HepG2 (cell line): ENCODE results near the gene ANKRD11. TPM values are rescaled to one million over a fixed set of nuclear protein-coding genes. Genes with fewer than 3 reads are reported as not detected.
A peak's percentile ranks its signal among the peaks of the same experiment; 100 is the strongest.
"Not testable (repeated sequence)": the region's sequence is repeated elsewhere in the genome, so short reads cannot be mapped to it uniquely, and the experiment has no call there.

Experiments used
- ATAC-seq: fragments of 200-7000 bp; cut with Tn5 transposase; 3 replicates; pipeline ENCODE4 v1.9.1; 2020; ENCODE audit warnings: mild to moderate bottlenecking, moderate library complexity
- BruUV-seq: library from RNA; stranded (reverse); fragments of 400-500 nt; replicated peaks from 2 replicates; lab custom pipeline; 2021; lab: Mats Ljungman, UMichigan
- CTCF ChIA-PET: fragments of 300-600 bp; formaldehyde crosslinking; extraction: SDS; loops from one replicate; lab custom pipeline; 2021; ENCODE audit warnings: low total read pairs, inconsistent platforms, low intra/inter-chr PET ratio; lab: Yijun Ruan, JAX
- POLR2A ChIA-PET: fragments of 350-600 bp; sonication (Branson Sonifier 250); formaldehyde crosslinking; loops from one replicate; lab custom pipeline; 2020; ENCODE audit warnings: antibody characterized with exemption, inconsistent platforms; lab: Yijun Ruan, JAX
- DNase-seq: peaks from one replicate; pipeline ENCODE4 v3.0.0-alpha.2; 2015; ENCODE audit warnings: low spot score
- FAIRE-seq: peaks from 3 replicates; lab custom pipeline; 2011; peaks lifted over from hg19 to GRCh38; lab: Jason Lieb, UNC
- H2AFZ ChIP-seq: one replicate; pipeline ENCODE4 v1.6.1; 2011; ENCODE audit warnings: low read length, inconsistent platforms
- H3K27ac ChIP-seq: fragments of 300-600 bp; 3 replicates; pipeline ENCODE4 v1.8.0; 2011; ENCODE audit warnings: mixed run types, mild to moderate bottlenecking, mixed read lengths, low read length, inconsistent platforms; ENCODE audit not compliant: insufficient read depth; ENCODE audit errors: extremely low read length
- H3K27me3 ChIP-seq, 2 experiments: fragments of 200-600 bp in 1 of 2; 2 replicates in 1 of 2; 3 replicates in 1 of 2; pipeline versions ENCODE4 v1.6.0 to v1.8.0; 2011; ENCODE audit warnings: low read length in 2 of 2, mild to moderate bottlenecking in 2 of 2, moderate library complexity in 2 of 2, inconsistent platforms in 1 of 2; ENCODE audit not compliant: insufficient read depth in 2 of 2, control insufficient read depth in 1 of 2
- H3K36me3 ChIP-seq, 2 experiments: fragments of 200-600 bp in 1 of 2; replicated peaks in 1 of 2; 2 replicates in 1 of 2; 3 replicates in 1 of 2; pipeline versions ENCODE4 v1.5.1 to v1.8.0; 2011; ENCODE audit warnings: low read length in 2 of 2, inconsistent platforms in 1 of 2; ENCODE audit not compliant: insufficient read depth in 2 of 2, control insufficient read depth in 1 of 2
- H3K4me1 ChIP-seq: 2 replicates; pipeline ENCODE4 v1.5.1; 2012; ENCODE audit warnings: low read length, inconsistent platforms; ENCODE audit not compliant: insufficient read depth
- H3K4me2 ChIP-seq: 2 replicates; pipeline ENCODE4 v1.6.0; 2011; ENCODE audit warnings: low read depth, low read length, inconsistent platforms
- H3K4me3 ChIP-seq, 3 experiments: fragments of 200-600 bp in 1 of 3; sonication (generic), shearing (Covaris generic) in 1 of 3; replicated peaks in 1 of 3; 2 replicates each; pipeline ENCODE4 v1.5.1; 2011 to 2016; ENCODE audit warnings: low read length in 3 of 3, inconsistent platforms in 2 of 3, low read depth in 2 of 3, mild to moderate bottlenecking in 2 of 3, control low read depth in 1 of 3, mixed read lengths in 1 of 3; ENCODE audit not compliant: insufficient read depth in 1 of 3
- H3K79me2 ChIP-seq: one replicate; pipeline ENCODE4 v1.6.1; 2011; ENCODE audit warnings: low read length, inconsistent platforms; ENCODE audit not compliant: insufficient read depth
- H3K9ac ChIP-seq: 2 replicates; pipeline ENCODE4 v1.6.0; 2011; ENCODE audit warnings: mild to moderate bottlenecking, low read depth, low read length, inconsistent platforms; ENCODE audit not compliant: insufficient read depth
- H3K9me3 ChIP-seq: 2 replicates; pipeline ENCODE4 v1.5.1; 2012; ENCODE audit warnings: mild to moderate bottlenecking, low read length
- H4K20me1 ChIP-seq: 2 replicates; pipeline ENCODE4 v1.6.0; 2011; ENCODE audit warnings: inconsistent platforms, mild to moderate bottlenecking, low read length, moderate library complexity; ENCODE audit not compliant: insufficient read depth
- ARID5B ChIP-seq: IDR thresholded peaks from 2 replicates; pipeline ENCODE4 v1.4.0; 2020; ENCODE audit warnings: mild to moderate bottlenecking, missing genetic modification reagents
- ETV5 ChIP-seq: IDR thresholded peaks from 2 replicates; pipeline ENCODE4 v1.6.1; 2018; ENCODE audit warnings: missing biosample characterization, missing genetic modification reagents, inconsistent platforms, borderline replicate concordance
- GABPB1 ChIP-seq: IDR thresholded peaks from 2 replicates; pipeline ENCODE4 v1.6.1; 2016; ENCODE audit warnings: mild to moderate bottlenecking, missing genetic modification reagents, moderate library complexity, missing compliant biosample characterization
- JUNB ChIP-seq: sonication (generic); formaldehyde crosslinking; IDR thresholded peaks from 2 replicates; pipeline ENCODE4 v1.8.0; 2022; ENCODE audit warnings: missing genetic modification reagents, mild to moderate bottlenecking, borderline replicate concordance
- KDM2A ChIP-seq: sonication (generic); formaldehyde crosslinking; IDR thresholded peaks from 2 replicates; pipeline ENCODE4 v1.4.0; 2020; ENCODE audit warnings: low read depth, missing genetic modification reagents, borderline replicate concordance
- NFIB ChIP-seq: sonication (generic); formaldehyde crosslinking; IDR thresholded peaks from 2 replicates; pipeline ENCODE4 v1.9.0; 2021; ENCODE audit warnings: missing genetic modification reagents, mild to moderate bottlenecking, borderline replicate concordance
- RXRB ChIP-seq: IDR thresholded peaks from 2 replicates; pipeline ENCODE4 v1.6.1; 2016; ENCODE audit warnings: borderline replicate concordance, missing genetic modification reagents, missing compliant biosample characterization
- SCMH1 ChIP-seq: sonication (generic); formaldehyde crosslinking; IDR thresholded peaks from 2 replicates; pipeline ENCODE4 v1.9.0; 2021; ENCODE audit warnings: missing genetic modification reagents, mild to moderate bottlenecking, borderline replicate concordance
- TBX2 ChIP-seq: sonication (generic); formaldehyde crosslinking; IDR thresholded peaks from 2 replicates; pipeline ENCODE4 v1.5.0; 2020; ENCODE audit warnings: missing genetic modification reagents, mild to moderate bottlenecking, borderline replicate concordance
- ZBTB38 ChIP-seq: sonication (generic); formaldehyde crosslinking; IDR thresholded peaks from 2 replicates; pipeline ENCODE4 v1.5.1; 2020; ENCODE audit warnings: mild to moderate bottlenecking, missing genetic modification reagents
- ZFX ChIP-seq: sonication (generic); formaldehyde crosslinking; IDR thresholded peaks from 2 replicates; pipeline ENCODE4 v1.4.0; 2020; ENCODE audit warnings: mild to moderate bottlenecking, low read depth, missing genetic modification reagents, moderate library complexity
- ZMYM2 ChIP-seq: sonication (generic); formaldehyde crosslinking; IDR thresholded peaks from 2 replicates; pipeline ENCODE4 v1.8.0; 2022; ENCODE audit warnings: mild to moderate bottlenecking, missing genetic modification reagents
- ZNF263 ChIP-seq: sonication (generic); formaldehyde crosslinking; IDR thresholded peaks from 2 replicates; pipeline ENCODE4 v1.4.0; 2020; ENCODE audit warnings: missing genetic modification reagents
- ZSCAN25 ChIP-seq: sonication (generic); formaldehyde crosslinking; IDR thresholded peaks from 2 replicates; pipeline ENCODE4 v1.8.0; 2022; ENCODE audit warnings: mild to moderate bottlenecking, missing genetic modification reagents
- WGBS: methylation state at CpG from one replicate; pipeline ENCODE4 v1.1.6; 2017; ENCODE audit warnings: low lambda C conversion rate; 5-methylcytosine and 5-hydroxymethylcytosine counted together
- in situ Hi-C: cut with HindIII; loops from 2 replicates; pipeline ENCODE4 v1.10.0; 2017; ENCODE audit warnings: low pct_unique_long_range_greater_than_20kb; ENCODE audit not compliant: extremely low pct_ligation_motif_present
- intact Hi-C: fragments of 100-400 bp; cut with micrococcal nuclease; formaldehyde crosslinking; loops from one replicate; pipeline ENCODE4 v1.10.0; 2022; ENCODE audit not compliant: unreplicated experiment
- polyA plus RNA-seq, 8 experiments: library from polyadenylated mRNA; depleted of rRNA in 3 of 8; stranded (reverse) in 7 of 8; unstranded in 1 of 8; fragments of >200 nt; fragmentation: Illumina TruSeq in 4 of 8; extraction: Trizol in 4 of 8; gene quantifications; 2 replicates each; pipeline versions ENCODE4 v1.2.1 to v1.2.3, GENCODE V29; 2011 to 2016; ENCODE audit warnings: low read depth in 4 of 8, missing spikeins in 1 of 8, mixed read lengths in 1 of 8; ENCODE audit not compliant: insufficient read depth in 1 of 8
- total RNA-seq, 5 experiments: library from RNA; depleted of rRNA; stranded (reverse); fragments of >200 nt; fragmentation: Illumina TruSeq; extraction: Trizol; gene quantifications; 2 replicates each; pipeline ENCODE4 v1.2.3, GENCODE V29; 2016; ENCODE audit warnings: low read depth in 1 of 5

The ANKRD11 gene
- total and polyA plus RNA-seq, 2 of the 13 experiments (the other 11 are each of a cell fraction or from before 2014, with no cell fraction given): 21.4 to 38.4 TPM

DNA sequence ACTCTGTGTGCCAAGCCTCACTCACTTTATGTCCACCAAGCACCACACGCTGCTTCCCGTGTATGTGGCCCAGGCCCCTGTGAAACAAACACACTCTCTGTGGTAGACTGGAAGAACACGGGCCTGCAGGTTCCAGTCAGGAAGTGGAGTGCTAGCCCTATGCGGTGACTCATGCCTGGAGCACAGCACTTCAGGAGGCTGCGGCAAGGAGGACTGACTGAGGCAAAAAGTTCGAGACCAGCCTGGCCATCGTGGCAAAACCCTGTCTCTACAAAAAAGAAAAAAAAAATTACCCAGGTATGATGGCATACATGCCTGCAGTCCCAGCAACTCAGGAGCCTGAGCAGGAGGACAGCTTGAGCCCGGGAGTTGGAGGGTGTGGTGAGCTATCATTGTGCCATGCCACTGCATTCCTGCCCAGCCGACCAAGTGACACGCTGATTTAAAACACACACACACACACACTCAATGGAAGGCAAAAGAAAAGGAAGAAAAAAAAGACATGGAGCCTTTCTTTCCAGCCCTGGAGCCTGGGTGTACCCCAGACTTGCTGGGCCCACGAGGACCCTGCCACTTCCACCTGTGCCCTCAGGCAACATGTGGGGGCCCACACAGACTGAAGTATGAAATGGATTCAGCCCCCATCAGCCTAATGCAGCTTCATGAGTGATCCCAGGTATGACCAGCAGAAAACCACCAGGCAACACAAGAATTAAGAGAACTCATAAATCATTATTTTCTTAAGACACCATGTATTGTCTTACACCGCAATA is 126.6 kb downstream of the ANKRD11 start (continued):
- TF ChIP-seq NFIB (no peak), GABPB1 (0 out of 2 replicates have a peak, but pooled peaks have one; percentile 30), SCMH1 (CRISPR knock-in tag) (no peak), TBX2 (CRISPR knock-in tag) (peak; percentile 38; the same call in 1 of the 2 replicates), ZSCAN25 (no peak), ZNF263 (CRISPR knock-in tag) (peak; percentile 98), ARID5B (CRISPR knock-in tag) (peak; percentile 27; the same call in 1 of the 2 replicates), ETV5 (CRISPR knock-in tag) (peak; percentile 72), ZMYM2 (CRISPR knock-in tag) (0 out of 2 replicates have a peak, but pooled peaks have one; percentile 31), RXRB (CRISPR knock-in tag) (0 out of 2 replicates have a peak, but pooled peaks have one; percentile 12), ZBTB38 (CRISPR knock-in tag) (peak; percentile 98), JUNB (CRISPR knock-in tag) (peak; percentile 43; the same call in 1 of the 2 replicates), KDM2A (CRISPR knock-in tag) (0 out of 2 replicates have a peak, but pooled peaks have one; percentile 21), ZFX (CRISPR knock-in tag) (0 out of 2 replicates have a peak, but pooled peaks have one; percentile 17)

GRCh38 chr16:89362540-89363223 is 127.7 kb downstream of the ANKRD11 start:
- H3K4me2 ChIP-seq, H3K9ac ChIP-seq, CTCF ChIA-PET, ATAC-seq, DNase-seq, in situ Hi-C loops, POLR2A ChIA-PET, intact Hi-C loops, H3K9me3 ChIP-seq, H3K4me3 ChIP-seq, H2AFZ ChIP-seq, H3K27me3 ChIP-seq, BruUV-seq, H3K27ac ChIP-seq: not testable (repeated sequence)
- FAIRE-seq: peak; percentile 12
- 93% methylated on average over 13 of the region's 14 CpGs for WGBS
- Histone ChIP-seq H3K4me1 (peaks cover 45% of the 10 kb centered on the region), H4K20me1 (peaks cover 98% of the 10 kb centered on the region), H3K79me2 (peaks cover 97% of the 10 kb centered on the region), H3K36me3 (peaks cover 19 to 38% of the 10 kb centered on the region in 2 experiments; a peak in 4 of 5 replicates)
